Measurements from ENCODE around the gene VWA7. TPM values are rescaled to one million over a fixed set of nuclear protein-coding genes. Genes with fewer than 3 reads are reported as not detected.

The VWA7 gene
- total RNA-seq, 2 experiments from 2014 or later = 11.0 to 12.2 TPM

GRCh38 chr6:31775184-31775583 is 1.9 kb downstream of the VWA7 start:
- peaks cover 19% of the 10 kb centered on the region for H3K36me3 Mint-ChIP-seq (ENCODE audit: low read depth)
- H3K4me1 Mint-ChIP-seq = peaks cover 56% of the 10 kb centered on the region
- POLR2A ChIA-PET = interaction anchor here (0.9 to 8.2 kb wide), 7 partner anchors 10 to 122 kb away, joined by 3 to 103 read pairs (median 5); partner anchors contain the start of genes CLIC1, EHMT2, LSM2 and MSH5
- no peak for DNase-seq
- H3K27ac Mint-ChIP-seq = peak overlapping the region; percentile 63
- no peaks in the 10 kb centered on the region for H3K9me3 Mint-ChIP-seq
- CTCF ChIA-PET = interaction anchor here (0.5 to 1.2 kb wide), 4 partner anchors 11 to 1483 kb away, joined by 3 to 4 read pairs (median 3); partner anchors contain the start of genes LSM2 and VARS1
- H3K27me3 Mint-ChIP-seq = no peaks in the 10 kb centered on the region
- no peak overlapping the region for H3K4me3 Mint-ChIP-seq

- Mint-ChIP-seq H3K4me3 (peak overlapping the region; percentile 49), H3K9me3 (no peaks in the 10 kb centered on the region), H3K27me3 (no peaks in the 10 kb centered on the region), H3K36me3 (ENCODE audit: low read depth) (peaks cover 22% of the 10 kb centered on the region), H3K4me1 (peaks cover 59% of the 10 kb centered on the region), H3K27ac (peak overlapping the region; percentile 74)
- DNase-seq = no peak
- ChIA-PET CTCF (interaction anchor here (0.6 to 5.5 kb wide), 6 partner anchors 13 to 1176 kb away, joined by 3 to 88 read pairs (median 4); partner anchors contain the start of genes DDAH2 and MSH5), POLR2A (interaction anchor here (0.7 to 8.2 kb wide), 4 partner anchors 34 to 55 kb away, joined by 3 to 103 read pairs (median 4); partner anchors contain the start of genes CLIC1, DDAH2, HSPA1B and MSH5)
Observed at GRCh38 chr6:31771992-31772358, 5.2 kb downstream of the VWA7 start.

DNA sequence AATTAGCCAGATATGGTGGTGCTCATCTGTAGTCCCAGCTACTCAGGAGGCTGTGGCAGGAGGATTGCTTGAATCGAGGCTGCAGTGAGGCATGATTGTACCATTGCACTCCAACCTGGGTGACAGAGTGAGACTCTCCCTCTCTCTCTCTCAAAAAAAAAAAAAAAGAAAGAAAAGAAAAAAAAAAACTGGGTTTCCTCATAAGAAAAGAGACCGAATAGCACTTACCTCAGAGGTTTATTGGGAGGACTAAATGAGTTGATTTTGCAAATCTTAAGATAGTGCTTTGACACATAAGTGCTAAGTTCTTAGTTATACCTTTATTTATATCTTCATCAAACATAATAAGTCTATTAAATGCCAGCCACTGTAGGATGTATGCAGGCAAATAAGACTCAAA is 6.3 kb downstream of the VWA7 start:
- Mint-ChIP-seq H3K36me3 (ENCODE audit: low read depth) (peaks cover 24% of the 10 kb centered on the region), H3K27ac (peak overlapping the region; percentile 72), H3K4me3 (no peak overlapping the region), H3K9me3 (no peaks in the 10 kb centered on the region), H3K4me1 (peaks cover 47% of the 10 kb centered on the region), H3K27me3 (no peaks in the 10 kb centered on the region)
- no peak for DNase-seq
- ChIA-PET CTCF (interaction anchor here (0.7 to 5.5 kb wide), 19 partner anchors 12 to 169 kb away, joined by 3 to 88 read pairs (median 7); partner anchors contain the start of genes ABHD16A, DDAH2, GPANK1 and HSPA1A), POLR2A (interaction anchor here (0.8 to 8.2 kb wide), 6 partner anchors 16 to 201 kb away, joined by 3 to 103 read pairs (median 4); partner anchors contain the start of genes CLIC1, CSNK2B, DXO and HSPA1B)

- Mint-ChIP-seq H3K27ac (peak overlapping the region; percentile 57), H3K9me3 (no peaks in the 10 kb centered on the region), H3K4me3 (no peak overlapping the region), H3K27me3 (no peaks in the 10 kb centered on the region), H3K4me1 (peaks cover 37% of the 10 kb centered on the region), H3K36me3 (ENCODE audit: low read depth) (peaks cover 23% of the 10 kb centered on the region)
- peak; percentile 86 for DNase-seq
- ChIA-PET CTCF (interaction anchor here (0.6 to 5.5 kb wide), 45 partner anchors 8 to 170 kb away, joined by 3 to 88 read pairs (median 5); partner anchors contain the start of genes ABHD16A, CLIC1, DDAH2 and GPANK1), POLR2A (interaction anchor here (0.8 to 8.2 kb wide), 11 partner anchors 9 to 202 kb away, joined by 3 to 103 read pairs (median 4); partner anchors contain the start of genes ABHD16A, CLIC1, CSNK2B and DXO)
Observed at GRCh38 chr6:31769684-31770371, 7.3 kb downstream of the VWA7 start.

DNA sequence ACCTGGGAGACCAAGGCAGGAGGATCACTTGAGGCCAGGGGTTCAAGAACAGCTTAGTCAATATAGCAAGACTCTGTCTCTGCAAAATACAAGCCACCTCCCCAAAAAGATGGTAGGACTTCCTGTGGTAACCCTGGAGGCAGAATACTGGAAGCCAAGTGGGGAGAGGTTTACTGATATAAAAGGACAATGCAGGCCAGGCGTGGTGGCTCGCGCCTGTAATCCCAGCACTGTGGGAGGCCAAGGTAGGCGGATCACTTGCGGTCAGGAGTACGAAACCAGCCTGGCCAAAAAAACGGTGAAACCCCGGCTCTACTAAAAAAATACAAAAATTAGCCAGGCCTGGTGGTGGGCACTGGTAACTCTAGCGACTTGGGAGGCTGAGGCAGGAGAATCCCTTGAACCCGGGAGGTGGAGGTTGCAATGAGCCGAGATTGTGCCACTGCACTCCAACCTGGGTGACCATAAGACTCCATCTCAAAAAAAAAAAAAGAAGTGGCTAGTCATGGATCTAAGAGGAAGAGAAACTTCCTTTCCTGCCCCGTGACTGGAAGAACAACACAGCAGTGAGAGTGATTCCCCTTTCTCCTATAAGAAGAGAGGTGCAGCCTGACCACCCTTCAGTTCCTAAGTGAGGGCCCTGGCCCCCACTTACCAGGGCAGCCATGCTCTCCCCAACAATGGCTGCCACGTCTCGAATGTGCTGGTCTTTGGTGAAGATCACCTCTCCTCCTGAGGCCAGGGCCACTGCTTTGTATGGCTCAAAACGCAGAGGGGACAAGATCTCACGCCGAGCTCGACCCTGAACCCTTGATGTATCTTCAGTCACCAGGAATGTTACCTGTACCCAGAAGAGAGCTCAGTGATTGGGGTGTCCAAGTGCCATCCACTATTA is 8.5 kb downstream of the VWA7 start:
- no peak for DNase-seq
- ChIA-PET POLR2A (interaction anchor here (0.7 to 8.2 kb wide), 3 partner anchors 28 to 39 kb away, joined by 3 to 103 read pairs (median 7); partner anchors contain the start of genes CLIC1, DDAH2 and MSH5), CTCF (interaction anchor here (0.9 to 5.5 kb wide), 16 partner anchors 9 to 117 kb away, joined by 3 to 88 read pairs (median 10); partner anchors contain the start of genes CLIC1, DDAH2, LSM2 and MSH5)
- Mint-ChIP-seq H3K4me1 (peaks cover 43% of the 10 kb centered on the region), H3K4me3 (no peak overlapping the region), H3K27ac (no peak overlapping the region), H3K27me3 (no peaks in the 10 kb centered on the region), H3K36me3 (ENCODE audit: low read depth) (peaks cover 25% of the 10 kb centered on the region), H3K9me3 (no peaks in the 10 kb centered on the region)

GRCh38 chr6:31767096-31767645 is 10.0 kb downstream of the VWA7 start:
- ChIA-PET CTCF (interaction anchor here (0.7 to 0.9 kb wide), 2 partner anchors 27 to 28 kb away, joined by 3 read pairs; partner anchors contain the start of gene MSH5), POLR2A (interaction anchor here (0.5 to 1.1 kb wide), 2 partner anchors 26 to 30 kb away, joined by 3 read pairs; partner anchors contain the start of gene CLIC1)
- DNase-seq = no peak
- H3K4me3 Mint-ChIP-seq = no peak overlapping the region
- H3K27ac Mint-ChIP-seq = no peak overlapping the region
- no peaks in the 10 kb centered on the region for H3K27me3 Mint-ChIP-seq
- H3K36me3 Mint-ChIP-seq (ENCODE audit: low read depth) = peaks cover 30% of the 10 kb centered on the region
- H3K9me3 Mint-ChIP-seq = no peaks in the 10 kb centered on the region
- peaks cover 36% of the 10 kb centered on the region for H3K4me1 Mint-ChIP-seq

DNA sequence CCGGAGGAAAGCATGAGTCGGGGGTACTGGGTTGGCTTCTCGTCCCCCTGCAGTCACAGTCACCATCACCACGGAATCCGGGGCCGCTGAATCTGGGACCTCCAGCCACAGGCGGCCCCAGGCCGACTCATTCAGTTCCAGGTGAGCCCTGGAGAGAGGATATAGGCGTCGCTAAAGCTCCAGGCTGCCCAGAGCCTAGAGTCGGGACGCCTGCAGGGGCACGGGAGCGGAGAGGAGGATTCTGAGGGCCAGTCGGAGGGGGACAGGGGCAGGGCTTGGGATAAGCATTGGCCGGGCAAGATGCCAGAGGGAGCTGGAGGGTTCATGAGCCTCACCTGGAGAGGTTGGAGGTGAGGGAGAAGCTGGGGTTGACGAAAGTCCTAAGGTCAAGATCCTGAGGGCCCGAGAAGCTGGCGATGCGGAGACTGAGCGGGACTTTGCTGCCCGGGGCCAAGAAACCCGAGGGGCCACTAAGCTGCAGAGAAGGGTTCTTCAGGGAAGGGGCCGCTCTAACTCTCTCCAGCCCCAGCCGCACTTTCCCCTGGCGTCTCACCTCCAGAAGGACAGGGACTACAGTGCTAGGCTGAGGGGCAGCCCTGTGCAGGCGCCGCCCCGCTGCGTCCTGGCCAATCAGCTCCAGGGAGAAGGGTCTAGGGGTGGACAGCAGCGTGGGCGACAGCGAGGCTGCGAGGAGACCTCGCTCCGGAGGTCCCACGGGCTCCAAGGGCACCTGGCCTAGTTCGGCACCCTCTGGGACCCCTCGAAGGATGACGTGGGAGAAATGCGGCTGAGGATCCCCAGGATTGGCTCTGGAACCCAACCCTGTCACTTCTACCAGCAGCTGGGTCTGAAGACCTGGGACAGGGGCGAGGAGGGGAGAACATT is 11.0 kb downstream of the VWA7 start:
- POLR2A ChIA-PET = interaction anchor here (0.8 to 1.1 kb wide), 4 partner anchors 9 to 63 kb away, joined by 3 to 4 read pairs (median 3); partner anchors contain the start of genes ABHD16A, CLIC1 and VARS1
- CTCF ChIA-PET = interaction anchor here (1.0 to 1.3 kb wide), 2 partner anchors 25 to 28 kb away, joined by 3 read pairs; no protein-coding TSS in a partner anchor
- no peak for DNase-seq
- peaks cover 29% of the 10 kb centered on the region for H3K4me1 Mint-ChIP-seq
- H3K9me3 Mint-ChIP-seq = no peaks in the 10 kb centered on the region
- no peak overlapping the region for H3K4me3 Mint-ChIP-seq
- no peak overlapping the region for H3K27ac Mint-ChIP-seq
- H3K27me3 Mint-ChIP-seq = no peaks in the 10 kb centered on the region
- H3K36me3 Mint-ChIP-seq (ENCODE audit: low read depth) = peaks cover 32% of the 10 kb centered on the region

DNA sequence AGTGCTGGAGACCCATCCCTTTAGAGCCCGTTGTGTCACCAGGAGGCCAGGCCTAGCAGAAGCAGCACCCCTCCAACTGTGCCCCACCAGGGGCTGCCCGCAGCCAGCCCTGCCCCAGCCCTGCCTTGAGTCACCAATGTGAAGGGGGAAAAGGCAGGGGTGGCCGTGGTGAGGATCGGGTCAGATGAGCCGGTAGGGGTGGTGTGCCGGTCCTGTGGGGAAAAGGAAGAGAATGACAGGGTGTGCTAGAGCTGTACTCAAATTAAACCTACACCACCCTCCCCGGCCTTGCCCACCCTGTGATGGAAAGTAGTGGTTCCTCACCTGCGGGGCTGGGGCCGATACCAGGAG is 11.6 kb downstream of the VWA7 start:
- POLR2A ChIA-PET = interaction anchor here (1.0 kb wide), 2 partner anchors 8 to 30 kb away, joined by 3 to 4 read pairs; partner anchors contain the start of gene VARS1
- Mint-ChIP-seq H3K9me3 (no peaks in the 10 kb centered on the region), H3K4me3 (no peak overlapping the region), H3K4me1 (peaks cover 24% of the 10 kb centered on the region), H3K36me3 (ENCODE audit: low read depth) (peaks cover 38% of the 10 kb centered on the region), H3K27ac (no peak overlapping the region), H3K27me3 (no peaks in the 10 kb centered on the region)
- CTCF ChIA-PET = interaction anchor here (1.0 to 1.3 kb wide), 2 partner anchors 24 to 27 kb away, joined by 3 read pairs; no protein-coding TSS in a partner anchor
- DNase-seq = no peak

DNA sequence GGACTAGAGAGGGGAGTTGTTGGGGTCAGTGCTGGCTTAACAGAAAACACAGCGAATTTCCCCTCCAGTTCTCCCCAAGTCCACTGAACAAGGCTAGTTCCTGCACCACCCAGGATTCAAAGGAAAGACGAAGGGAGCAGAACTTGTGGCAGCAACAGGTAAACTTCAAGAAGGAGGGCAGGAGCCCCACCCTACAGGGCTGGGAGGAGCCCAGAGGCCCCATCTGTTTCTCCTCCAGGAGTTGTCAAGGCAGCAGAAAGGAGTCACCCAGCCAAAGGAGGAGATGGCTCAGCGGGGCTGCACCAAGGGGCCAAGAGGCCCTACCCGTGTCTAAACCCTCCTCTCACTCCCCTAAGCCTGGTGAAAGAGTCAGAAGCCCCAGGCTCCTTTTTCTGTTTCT is 12.9 kb downstream of the VWA7 start:
- ChIA-PET POLR2A (no interaction called here), CTCF (interaction anchor here (1.3 kb wide), 1 partner anchor 53 kb away, joined by 3 read pairs; no protein-coding TSS in a partner anchor)
- H3K36me3 Mint-ChIP-seq (ENCODE audit: low read depth) = peaks cover 39% of the 10 kb centered on the region
- no peak overlapping the region for H3K27ac Mint-ChIP-seq
- DNase-seq = no peak
- H3K4me3 Mint-ChIP-seq = no peak overlapping the region
- H3K9me3 Mint-ChIP-seq = no peaks in the 10 kb centered on the region
- H3K27me3 Mint-ChIP-seq = no peaks in the 10 kb centered on the region
- H3K4me1 Mint-ChIP-seq = peaks cover 16% of the 10 kb centered on the region

DNA sequence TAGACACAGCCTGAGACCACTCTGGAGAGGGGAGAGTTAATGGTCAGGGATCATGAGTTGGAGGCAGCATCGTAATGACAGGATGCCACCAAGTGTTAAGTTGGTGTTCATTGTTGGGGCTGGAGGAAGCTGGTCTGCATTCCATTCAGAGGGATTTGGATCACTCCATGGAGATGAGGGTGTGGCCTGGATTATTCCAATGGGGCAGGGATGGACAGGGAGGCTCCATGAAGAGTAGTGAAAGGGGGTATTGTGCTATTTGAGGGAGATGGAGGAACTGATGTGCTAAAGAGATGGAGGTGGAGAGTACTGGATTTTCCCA is 13.5 kb downstream of the VWA7 start:
- no peak overlapping the region for H3K4me3 Mint-ChIP-seq
- peak overlapping the region; percentile 2 for H3K27ac Mint-ChIP-seq
- H3K9me3 Mint-ChIP-seq = no peaks in the 10 kb centered on the region
- peaks cover 36% of the 10 kb centered on the region for H3K36me3 Mint-ChIP-seq (ENCODE audit: low read depth)
- peaks cover 14% of the 10 kb centered on the region for H3K4me1 Mint-ChIP-seq
- DNase-seq = no peak
- CTCF ChIA-PET = interaction anchor here (0.6 kb wide), 1 partner anchor 26 kb away, joined by 3 read pairs; no protein-coding TSS in a partner anchor
- H3K27me3 Mint-ChIP-seq = no peaks in the 10 kb centered on the region
- POLR2A ChIA-PET = no interaction called here

DNA sequence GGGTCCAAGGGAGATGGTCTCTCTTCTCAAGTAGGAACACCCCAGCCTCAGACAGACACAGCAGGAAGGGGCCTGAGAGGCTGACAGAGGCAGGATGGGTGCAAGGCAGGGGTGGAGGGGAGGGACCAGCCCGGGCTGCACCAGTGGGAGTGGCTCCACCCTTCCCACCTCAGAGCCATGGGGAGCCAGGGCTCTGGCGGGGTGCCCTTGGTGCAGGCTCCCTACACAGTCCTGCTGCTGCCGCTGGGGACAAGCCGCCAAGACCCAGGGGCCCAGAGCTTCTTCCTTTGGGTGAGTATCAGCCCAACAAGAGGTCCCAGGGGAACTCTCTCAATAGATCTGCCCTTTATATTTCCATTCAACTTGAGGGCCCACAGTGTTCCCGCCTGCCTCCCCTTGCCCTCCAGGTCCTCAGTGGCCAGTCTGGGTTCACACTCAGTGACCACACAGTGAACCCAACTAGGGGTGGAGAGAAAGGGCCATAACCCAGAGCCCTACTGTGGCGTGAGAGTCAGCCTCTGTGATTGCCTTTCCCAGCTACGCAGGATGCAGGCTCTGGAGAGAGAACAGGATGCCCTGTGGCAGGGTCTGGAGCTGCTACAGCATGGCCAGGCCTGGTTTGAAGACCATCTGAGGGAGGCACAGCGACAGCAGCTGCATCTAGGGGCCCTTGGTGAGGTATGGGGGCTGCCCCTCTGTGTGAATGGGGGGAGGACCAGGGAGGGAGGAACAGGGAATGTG is 14.1 kb downstream of the VWA7 start:
- H3K4me3 Mint-ChIP-seq = no peak overlapping the region
- POLR2A ChIA-PET = no interaction called here

More for the DNA sequence above, 14.1 kb downstream of the VWA7 start:
- Mint-ChIP-seq H3K36me3 (ENCODE audit: low read depth) (peaks cover 34% of the 10 kb centered on the region), H3K4me1 (peaks cover 11% of the 10 kb centered on the region), H3K27me3 (no peaks in the 10 kb centered on the region), H3K9me3 (no peaks in the 10 kb centered on the region), H3K27ac (peak overlapping the region; percentile 2)
- DNase-seq = no peak
- CTCF ChIA-PET = interaction anchor here (0.6 kb wide), 1 partner anchor 27 kb away, joined by 3 read pairs; no protein-coding TSS in a partner anchor
